GM12878 (cell line): ENCODE data around the gene BCKDHA. TPM values are rescaled to one million over a fixed set of nuclear protein-coding genes. Genes with fewer than 3 reads are reported as not detected.

Source experiments
- ATAC-seq: fragments of 200-7000 bp; cut with Tn5 transposase; 3 replicates; pipeline ENCODE4 v1.9.1; 2020; ENCODE audit warnings: mild to moderate bottlenecking, moderate library complexity
- BruUV-seq: library from RNA; stranded (reverse); fragments of 400-500 nt; replicated peaks from 2 replicates; lab custom pipeline; 2021; lab: Mats Ljungman, UMichigan
- CTCF ChIA-PET: fragments of 300-600 bp; sonication (Branson Sonifier 250); formaldehyde crosslinking; extraction: SDS; loops from one replicate; lab custom pipeline; 2021; ENCODE audit warnings: inconsistent platforms; lab: Yijun Ruan, JAX
- POLR2A ChIA-PET: fragments of 350-600 bp; formaldehyde crosslinking; extraction: SDS; loops from one replicate; lab custom pipeline; 2021; ENCODE audit warnings: inconsistent platforms; lab: Charles Lee
- RAD21 ChIA-PET: fragments of 300-600 bp; sonication (Branson Sonifier 250); formaldehyde crosslinking; loops from one replicate; lab custom pipeline; 2023; ENCODE audit warnings: antibody characterized with exemption; ENCODE audit not compliant: unreplicated experiment; lab: Charles Lee
- SMC1A ChIA-PET: fragments of 300-600 bp; sonication (Branson Sonifier 250); formaldehyde crosslinking; loops from one replicate; lab custom pipeline; 2023; ENCODE audit not compliant: unreplicated experiment, uncharacterized antibody; lab: Charles Lee
- DNase-seq: peaks from one replicate; pipeline ENCODE4 v3.0.0-alpha.2; 2011; ENCODE audit warnings: low read depth, low spot score
- FAIRE-seq: peaks from 3 replicates; lab custom pipeline; 2011; peaks lifted over from hg19 to GRCh38; lab: Jason Lieb, UNC
- H2AFZ ChIP-seq: 2 replicates; pipeline ENCODE4 v1.6.0; 2011; ENCODE audit warnings: low read depth, low read length, control low read depth; ENCODE audit not compliant: control insufficient read depth
- H3K27ac ChIP-seq: 2 replicates; pipeline ENCODE4 v1.5.1; 2011; ENCODE audit warnings: control low read depth; ENCODE audit not compliant: control insufficient read depth, insufficient read depth
- H3K27me3 ChIP-seq, 2 experiments: replicated peaks in 1 of 2; 2 replicates each; pipeline versions ENCODE4 v1.6.0 to v1.6.1; 2011; ENCODE audit warnings: low read length in 1 of 2; ENCODE audit not compliant: control insufficient read depth in 2 of 2, insufficient read depth in 2 of 2
- H3K36me3 ChIP-seq, 2 experiments: 2 replicates each; pipeline ENCODE4 v1.5.1; 2011; ENCODE audit warnings: low read length in 1 of 2; ENCODE audit not compliant: control insufficient read depth in 2 of 2, insufficient read depth in 2 of 2
- H3K4me1 ChIP-seq: 2 replicates; pipeline ENCODE4 v1.6.1; 2011; ENCODE audit warnings: mild to moderate bottlenecking, low read length, moderate library complexity, mixed read lengths; ENCODE audit not compliant: control insufficient read depth, insufficient read depth
- H3K4me2 ChIP-seq: 2 replicates; pipeline ENCODE4 v1.6.0; 2011; ENCODE audit warnings: control low read depth; ENCODE audit not compliant: control insufficient read depth, insufficient read depth
- H3K4me3 ChIP-seq: fragments of 200-600 bp; sonication (generic); 2 replicates; pipeline ENCODE4 v1.5.1; 2016
- H3K79me2 ChIP-seq: 2 replicates; pipeline ENCODE4 v1.6.0; 2011; ENCODE audit warnings: low read length; ENCODE audit not compliant: control insufficient read depth, insufficient read depth
- H3K9ac ChIP-seq: 2 replicates; pipeline ENCODE4 v1.8.0; 2011; ENCODE audit warnings: low read length, control low read depth, mixed read lengths; ENCODE audit not compliant: control insufficient read depth, insufficient read depth
- H3K9me3 ChIP-seq: replicated peaks from 3 replicates; pipeline ENCODE4 v1.5.1; 2011; ENCODE audit warnings: mild to moderate bottlenecking, low read length; ENCODE audit not compliant: control insufficient read depth, insufficient read depth
- H4K20me1 ChIP-seq: 2 replicates; pipeline ENCODE4 v1.6.0; 2011; ENCODE audit not compliant: control insufficient read depth, insufficient read depth
- E2F4 ChIP-seq: IDR thresholded peaks from 2 replicates; pipeline ENCODE4 v1.6.1; 2012; ENCODE audit warnings: low read depth, low read length, improper control_type of control experiment
- ETV6 ChIP-seq, 2 experiments: fragments of 450-650 bp in 1 of 2; IDR thresholded peaks in 1 of 2; conservative IDR thresholded peaks in 1 of 2; 2 replicates each; pipeline ENCODE4 v1.6.1; 2014; ENCODE audit warnings: antibody characterized with exemption in 1 of 2, borderline replicate concordance in 1 of 2, low read depth in 1 of 2, mild to moderate bottlenecking in 1 of 2, moderate library complexity in 1 of 2
- HDAC2 ChIP-seq: fragments of 200-600 bp; sonication (generic); IDR thresholded peaks from 2 replicates; pipeline ENCODE4 v1.6.1; 2017
- MLLT1 ChIP-seq: fragments of 450-650 bp; IDR thresholded peaks from 2 replicates; pipeline ENCODE4 v1.6.1; 2016; ENCODE audit warnings: mild to moderate bottlenecking
- PKNOX1 ChIP-seq: fragments of 450-650 bp; IDR thresholded peaks from 2 replicates; pipeline ENCODE4 v1.6.1; 2016; ENCODE audit warnings: mild to moderate bottlenecking
- POLR2A ChIP-seq: IDR thresholded peaks from 2 replicates; pipeline ENCODE4 v1.6.1; 2011; ENCODE audit warnings: low read depth, mild to moderate bottlenecking, low read length
- POLR2AphosphoS2 ChIP-seq: IDR thresholded peaks from 2 replicates; pipeline ENCODE4 v1.6.1; 2011; ENCODE audit warnings: low read depth, mild to moderate bottlenecking, low read length, improper control_type of control experiment, moderate library complexity
- RUNX3 ChIP-seq: IDR thresholded peaks from 2 replicates; pipeline ENCODE4 v1.6.1; 2012; ENCODE audit warnings: low read length, inconsistent platforms
- ZBTB40 ChIP-seq: fragments of 450-650 bp; IDR thresholded peaks from 2 replicates; pipeline ENCODE4 v1.6.1; 2016; ENCODE audit warnings: mild to moderate bottlenecking, moderate library complexity, borderline replicate concordance
- ZNF687 ChIP-seq: fragments of 450-650 bp; IDR thresholded peaks from 2 replicates; pipeline ENCODE4 v1.6.1; 2017; ENCODE audit warnings: mild to moderate bottlenecking, moderate library complexity
- WGBS: methylation state at CpG from one replicate; pipeline ENCODE4 v1.1.6; 2016; ENCODE audit warnings: low lambda C conversion rate; ENCODE audit not compliant: insufficient replicate concordance, insufficient coverage; ENCODE audit errors: missing lambda C conversion rate; 5-methylcytosine and 5-hydroxymethylcytosine counted together
- in situ Hi-C: fragments of 300-500 bp; cut with MboI; formaldehyde crosslinking; loops from 9 replicates; pipeline ENCODE4 v1.14.3; 2018; ENCODE audit warnings: mixed read lengths
- intact Hi-C: fragments of 100-400 bp; cut with micrococcal nuclease; formaldehyde crosslinking; loops from one replicate; pipeline ENCODE4 v1.14.2; 2022; ENCODE audit not compliant: unreplicated experiment
- polyA plus RNA-seq, 11 experiments: library from polyadenylated mRNA; depleted of rRNA in 4 of 11; unstranded in 6 of 11; stranded (reverse) in 5 of 11; fragments of >200 nt; fragmentation: Nextera tagmentation in 4 of 11; fragmentation: Illumina TruSeq in 1 of 11; extraction: Ambion mirVana in 4 of 11; extraction: Trizol in 1 of 11; gene quantifications; 1 replicate in 1 of 11; 2 replicates in 10 of 11; pipeline versions ENCODE4 v1.2.1 to v1.2.3, GENCODE V29; 2011 to 2016; ENCODE audit warnings: inconsistent platforms in 2 of 11, missing spikeins in 2 of 11, low read depth in 1 of 11
- total RNA-seq, 4 experiments: library from RNA; depleted of rRNA in 3 of 4; stranded (reverse); fragments of >200 nt in 3 of 4; fragmentation: Illumina TruSeq in 1 of 4; extraction: Trizol in 1 of 4; gene quantifications; 2 replicates each; pipeline versions ENCODE4 v1.2.1 to v1.2.3, GENCODE V29; 2013 to 2021

Gene BCKDHA
- total and polyA plus RNA-seq, 10 of the 15 experiments (the other 5 are each of a cell fraction or from before 2014, with no cell fraction given): 9.9 to 107 (median 46.4) TPM

- SMC1A ChIA-PET: no interaction called here
- no TSS peak for BruUV-seq
- intact Hi-C loops: no loop called here
- Histone ChIP-seq H3K79me2 (no peaks in the 10 kb centered on the region), H3K4me3 (no peak overlapping the region), H3K9me3 (no peaks in the 10 kb centered on the region), H3K36me3 (peaks cover 11 to 18% of the 10 kb centered on the region in 2 experiments), H3K9ac (no peak overlapping the region), H3K4me1 (no peaks in the 10 kb centered on the region), H4K20me1 (no peaks in the 10 kb centered on the region), H3K27ac (no peak overlapping the region), H2AFZ (no peak overlapping the region), H3K4me2 (no peak overlapping the region), H3K27me3 (no peaks in the 10 kb centered on the region)
- RAD21 ChIA-PET: no interaction called here
- 96% methylated on average over 6 of the region's 6 CpGs for WGBS
- CTCF ChIA-PET: interaction anchor here (1.0 kb wide), 1 partner anchor 14 kb away, joined by 3 read pairs; no protein-coding TSS in a partner anchor
- no peak for ATAC-seq
- in situ Hi-C loops: no loop called here
- DNase-seq: no peak
- POLR2A ChIA-PET: no interaction called here
- no peak for FAIRE-seq
- TF ChIP-seq HDAC2 (no peak), MLLT1 (no peak), ETV6 (conservative IDR thresholded peaks at IDR 0.05 in 1 of 2, IDR thresholded peaks at IDR 0.05 in 1 of 2; ENCODE audit: borderline replicate concordance in 1 of 2, low read depth in 1 of 2) (no peak), POLR2AphosphoS2 (no peak), PKNOX1 (no peak), RUNX3 (no peak), ZBTB40 (no peak), POLR2A (no peak), ZNF687 (no peak), E2F4 (no peak)
Measured at GRCh38 chr19:41421314-41421713, 23.7 kb downstream of the BCKDHA start.
